ENCODE measurements around the gene MYBPC3.
A peak's percentile ranks its signal among the peaks of the same experiment; 100 is the strongest.
"Not testable (repeated sequence)": the region's sequence is repeated elsewhere in the genome, so short reads cannot be mapped to it uniquely, and the experiment has no call there.

The MYBPC3 gene

GRCh38 chr11:47331454-47332302, 20.8 kb downstream of the MYBPC3 start:
- Mint-ChIP-seq H3K9me3 (no peaks in the 10 kb centered on the region), H3K27ac (no peak overlapping the region), H3K36me3 (ENCODE audit: low read depth) (peaks cover 13% of the 10 kb centered on the region)

DNA sequence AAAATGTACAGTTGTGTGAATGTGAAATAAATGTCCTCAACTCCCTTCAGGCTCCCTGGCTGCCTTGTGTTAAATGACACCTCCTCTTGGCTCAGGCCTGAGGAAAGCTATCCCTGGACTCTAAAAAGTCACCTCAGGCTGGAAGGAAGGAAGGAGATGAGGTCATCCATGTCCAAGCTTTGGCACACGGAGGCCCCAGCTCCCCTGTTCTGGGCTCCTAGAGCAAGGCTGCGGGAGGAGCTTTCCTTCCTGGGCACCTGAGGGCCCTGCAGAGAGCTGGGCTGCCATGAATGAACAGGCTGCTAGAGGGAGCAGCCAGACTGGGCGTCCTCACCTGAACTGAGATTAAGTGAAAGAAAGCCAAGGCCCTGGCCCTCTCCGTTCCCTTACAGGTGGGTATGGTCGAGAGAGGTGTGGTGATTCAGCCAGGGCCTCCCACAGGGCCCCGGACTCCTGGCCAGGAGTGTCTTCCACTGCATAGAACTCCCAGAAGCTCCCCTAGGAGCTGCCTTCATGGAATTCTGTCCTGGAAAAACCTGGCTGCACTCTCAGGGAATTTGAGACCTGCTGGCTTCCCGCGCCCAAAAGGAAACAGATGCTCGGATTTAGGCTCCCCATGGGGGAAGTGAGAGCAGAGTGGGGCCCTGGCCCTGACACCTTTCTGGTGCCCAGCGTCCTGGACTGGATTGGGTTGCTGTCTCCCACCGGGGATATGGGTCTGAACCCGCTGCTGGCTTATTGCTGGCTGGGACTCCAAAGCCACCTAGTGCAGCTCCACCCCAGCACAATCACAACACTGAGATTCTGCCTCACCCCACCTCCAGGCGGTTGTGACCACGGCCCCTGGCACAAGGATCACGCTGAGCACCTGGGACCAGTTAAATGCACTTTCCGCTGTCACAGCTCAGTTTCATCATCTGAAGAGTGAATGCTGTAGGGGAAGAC, 22.2 kb downstream of the MYBPC3 start:
- Mint-ChIP-seq H3K36me3 (ENCODE audit: low read depth) (peaks cover 23% of the 10 kb centered on the region), H3K4me3 (no peak overlapping the region), H3K27me3 (ENCODE audit: low read depth) (no peaks in the 10 kb centered on the region), H3K27ac (no peak overlapping the region), H3K4me1 (ENCODE audit: low read depth) (no peaks in the 10 kb centered on the region), H3K9me3 (no peaks in the 10 kb centered on the region)

More at GRCh38 chr11:47331454-47332302, 20.8 kb downstream of the MYBPC3 start:
- Mint-ChIP-seq H3K27me3 (ENCODE audit: low read depth) (no peaks in the 10 kb centered on the region), H3K4me3 (no peak overlapping the region), H3K4me1 (ENCODE audit: low read depth) (no peaks in the 10 kb centered on the region)

- Mint-ChIP-seq H3K36me3 (ENCODE audit: low read depth) (peaks cover 28% of the 10 kb centered on the region), H3K27me3 (ENCODE audit: low read depth) (no peaks in the 10 kb centered on the region), H3K27ac (no peak overlapping the region)
Observed at GRCh38 chr11:47329431-47329986, 23.0 kb downstream of the MYBPC3 start.

GRCh38 chr11:47328449-47329390, 23.8 kb downstream of the MYBPC3 start:
- H3K4me3 Mint-ChIP-seq, result no peak overlapping the region
- no peaks in the 10 kb centered on the region for H3K9me3 Mint-ChIP-seq

More at GRCh38 chr11:47329431-47329986, 23.0 kb downstream of the MYBPC3 start:
- Mint-ChIP-seq H3K4me1 (ENCODE audit: low read depth) (peaks cover 2% of the 10 kb centered on the region), H3K9me3 (no peaks in the 10 kb centered on the region), H3K4me3 (no peak overlapping the region)

DNA sequence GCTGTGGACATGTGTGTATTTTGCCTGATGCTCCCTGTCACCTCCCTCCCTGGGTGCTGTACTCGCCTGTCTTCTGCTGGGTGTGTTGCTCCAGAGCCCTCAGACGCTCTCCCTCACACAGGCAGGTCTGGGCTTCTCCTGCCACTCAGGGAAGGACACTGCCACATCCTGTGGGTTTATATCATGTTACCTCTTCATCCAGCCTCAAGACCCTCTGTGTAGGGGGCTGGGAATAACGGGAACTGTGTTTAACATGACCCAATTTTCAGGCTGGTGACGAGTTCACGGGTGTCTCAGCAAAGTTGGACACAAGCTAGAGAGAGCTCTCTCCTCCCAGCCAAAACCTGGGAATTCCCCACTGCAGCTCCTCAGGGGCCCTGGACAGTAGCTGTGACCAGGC, 24.6 kb downstream of the MYBPC3 start:
- no peak overlapping the region for H3K4me3 Mint-ChIP-seq
- peaks cover 2% of the 10 kb centered on the region for H3K4me1 Mint-ChIP-seq (ENCODE audit: low read depth)
- peaks cover 30% of the 10 kb centered on the region for H3K36me3 Mint-ChIP-seq (ENCODE audit: low read depth)
- no peaks in the 10 kb centered on the region for H3K27me3 Mint-ChIP-seq (ENCODE audit: low read depth)
- H3K27ac Mint-ChIP-seq, result no peak overlapping the region
- no peaks in the 10 kb centered on the region for H3K9me3 Mint-ChIP-seq

More at GRCh38 chr11:47328449-47329390, 23.8 kb downstream of the MYBPC3 start:
- Mint-ChIP-seq H3K4me1 (ENCODE audit: low read depth) (peaks cover 2% of the 10 kb centered on the region), H3K27ac (no peak overlapping the region), H3K27me3 (ENCODE audit: low read depth) (no peaks in the 10 kb centered on the region), H3K36me3 (ENCODE audit: low read depth) (peaks cover 28% of the 10 kb centered on the region)

GRCh38 chr11:47327025-47327424, 25.5 kb downstream of the MYBPC3 start:
- H3K36me3 Mint-ChIP-seq (ENCODE audit: low read depth), result peaks cover 32% of the 10 kb centered on the region
- no peak overlapping the region for H3K4me3 Mint-ChIP-seq
- H3K9me3 Mint-ChIP-seq, result no peaks in the 10 kb centered on the region
- peaks cover 2% of the 10 kb centered on the region for H3K4me1 Mint-ChIP-seq (ENCODE audit: low read depth)
- H3K27me3 Mint-ChIP-seq (ENCODE audit: low read depth), result no peaks in the 10 kb centered on the region
- no peak overlapping the region for H3K27ac Mint-ChIP-seq

DNA sequence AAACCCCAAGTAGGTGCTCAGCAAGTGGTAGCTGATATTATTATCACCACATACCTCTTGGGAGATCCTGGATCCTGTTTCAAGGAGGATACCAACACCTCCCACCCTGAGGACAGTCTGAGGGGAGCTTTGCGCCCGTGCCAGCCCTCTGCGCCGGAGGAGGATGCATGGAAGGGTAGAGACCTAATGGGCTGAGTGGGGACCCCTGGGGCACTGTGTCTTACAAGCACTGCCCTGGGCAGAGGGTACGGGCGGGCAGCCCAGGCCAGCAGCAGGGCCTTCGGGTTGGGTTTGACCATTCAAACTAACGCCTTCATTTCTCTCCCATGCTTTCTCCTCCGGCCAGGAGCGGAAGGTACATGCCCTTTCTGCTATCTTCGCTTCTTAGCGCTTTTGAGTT, 26.3 kb downstream of the MYBPC3 start:
- Mint-ChIP-seq H3K4me3 (no peak overlapping the region), H3K4me1 (ENCODE audit: low read depth) (peaks cover 2% of the 10 kb centered on the region), H3K27me3 (ENCODE audit: low read depth) (no peaks in the 10 kb centered on the region), H3K36me3 (ENCODE audit: low read depth) (peaks cover 37% of the 10 kb centered on the region), H3K27ac (no peak overlapping the region), H3K9me3 (no peaks in the 10 kb centered on the region)

DNA sequence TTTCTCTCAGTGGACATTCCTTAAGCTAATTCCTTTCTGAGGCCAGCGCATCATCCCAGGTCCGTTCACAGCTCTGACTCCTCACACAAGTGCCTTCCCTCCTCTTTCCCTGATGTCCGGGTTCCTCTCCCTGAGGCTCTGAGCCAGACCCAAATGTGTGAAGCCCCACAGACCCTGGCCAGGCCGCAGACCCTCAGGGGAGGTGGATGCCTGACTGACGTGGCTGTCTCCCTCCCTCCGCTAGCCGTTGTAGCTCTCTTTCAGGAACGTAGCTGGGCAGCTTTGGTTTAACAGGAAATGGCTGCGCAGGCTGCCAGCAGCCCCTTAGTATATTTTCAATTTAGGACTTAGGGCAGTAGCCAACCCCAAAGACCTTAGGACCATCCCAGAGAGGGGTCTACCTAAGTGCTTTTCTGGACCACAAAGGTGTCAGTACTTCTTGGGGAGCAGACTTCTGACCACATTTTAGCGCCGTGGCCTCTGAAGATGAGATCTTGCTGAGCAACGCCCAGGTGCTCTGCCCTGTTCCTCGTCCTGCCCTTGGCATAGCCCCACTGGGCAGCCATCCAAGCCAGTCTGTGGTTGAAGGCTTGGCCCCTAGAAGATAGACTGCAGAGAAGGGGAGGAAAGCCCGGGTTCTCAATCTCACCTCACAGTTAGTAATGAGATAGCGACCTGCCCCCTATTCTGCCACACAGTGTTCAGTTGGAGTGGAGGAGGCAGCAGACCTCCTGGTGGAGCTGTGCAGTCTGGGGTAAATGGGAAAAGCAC, 27.0 kb downstream of the MYBPC3 start:
- Mint-ChIP-seq H3K9me3 (no peaks in the 10 kb centered on the region), H3K27me3 (ENCODE audit: low read depth) (no peaks in the 10 kb centered on the region), H3K36me3 (ENCODE audit: low read depth) (peaks cover 37% of the 10 kb centered on the region), H3K27ac (no peak overlapping the region), H3K4me3 (no peak overlapping the region), H3K4me1 (ENCODE audit: low read depth) (peaks cover 2% of the 10 kb centered on the region)

DNA sequence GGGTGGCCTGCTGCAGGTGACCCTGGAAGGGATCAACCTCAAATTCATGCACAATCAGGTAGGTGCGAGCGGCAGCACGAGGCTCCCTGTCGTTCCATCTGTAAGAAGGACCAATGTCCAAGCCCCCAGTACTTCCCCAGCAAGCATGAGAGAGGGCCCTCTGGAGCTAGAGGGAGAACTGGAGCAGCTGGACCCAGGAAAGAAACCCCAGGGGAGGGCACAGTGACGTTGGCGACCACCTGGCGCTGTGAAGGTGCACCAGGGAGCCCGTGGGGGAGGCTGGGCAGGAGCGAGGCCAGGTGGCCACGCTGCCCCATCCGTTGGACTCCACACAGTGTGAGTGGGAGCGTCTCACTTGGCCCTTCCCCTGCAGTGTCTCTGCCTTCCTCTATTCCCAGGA, 28.0 kb downstream of the MYBPC3 start:
- Mint-ChIP-seq H3K4me3 (no peak overlapping the region), H3K27ac (no peak overlapping the region), H3K9me3 (no peaks in the 10 kb centered on the region), H3K36me3 (ENCODE audit: low read depth) (peaks cover 37% of the 10 kb centered on the region), H3K27me3 (ENCODE audit: low read depth) (no peaks in the 10 kb centered on the region), H3K4me1 (ENCODE audit: low read depth) (peaks cover 2% of the 10 kb centered on the region)

DNA sequence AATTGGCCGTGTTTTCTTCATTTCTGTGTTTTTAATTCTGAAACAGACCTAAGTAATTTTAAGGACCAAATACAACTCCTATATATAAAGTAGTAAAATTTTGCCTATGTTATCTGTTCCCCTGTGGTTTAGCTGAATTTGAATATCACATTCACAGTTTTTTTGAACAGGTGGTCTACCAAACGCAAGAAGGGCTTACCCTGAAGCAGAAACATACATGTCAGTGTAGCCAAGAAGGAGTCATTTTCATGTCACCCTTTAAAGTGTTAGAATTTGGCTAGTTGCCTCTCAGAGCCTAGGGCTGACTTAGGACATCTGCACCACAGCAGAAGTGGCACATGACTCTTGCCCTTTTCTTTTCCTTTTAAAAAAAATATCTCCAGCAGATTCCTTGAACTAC, 34.3 kb downstream of the MYBPC3 start:
- H3K36me3 Mint-ChIP-seq (ENCODE audit: low read depth), result peaks cover 27% of the 10 kb centered on the region
- peaks cover 6% of the 10 kb centered on the region for H3K4me1 Mint-ChIP-seq (ENCODE audit: low read depth)
- no peaks in the 10 kb centered on the region for H3K9me3 Mint-ChIP-seq
- no peaks in the 10 kb centered on the region for H3K27me3 Mint-ChIP-seq (ENCODE audit: low read depth)
- no peak overlapping the region for H3K27ac Mint-ChIP-seq
- no peak overlapping the region for H3K4me3 Mint-ChIP-seq

DNA sequence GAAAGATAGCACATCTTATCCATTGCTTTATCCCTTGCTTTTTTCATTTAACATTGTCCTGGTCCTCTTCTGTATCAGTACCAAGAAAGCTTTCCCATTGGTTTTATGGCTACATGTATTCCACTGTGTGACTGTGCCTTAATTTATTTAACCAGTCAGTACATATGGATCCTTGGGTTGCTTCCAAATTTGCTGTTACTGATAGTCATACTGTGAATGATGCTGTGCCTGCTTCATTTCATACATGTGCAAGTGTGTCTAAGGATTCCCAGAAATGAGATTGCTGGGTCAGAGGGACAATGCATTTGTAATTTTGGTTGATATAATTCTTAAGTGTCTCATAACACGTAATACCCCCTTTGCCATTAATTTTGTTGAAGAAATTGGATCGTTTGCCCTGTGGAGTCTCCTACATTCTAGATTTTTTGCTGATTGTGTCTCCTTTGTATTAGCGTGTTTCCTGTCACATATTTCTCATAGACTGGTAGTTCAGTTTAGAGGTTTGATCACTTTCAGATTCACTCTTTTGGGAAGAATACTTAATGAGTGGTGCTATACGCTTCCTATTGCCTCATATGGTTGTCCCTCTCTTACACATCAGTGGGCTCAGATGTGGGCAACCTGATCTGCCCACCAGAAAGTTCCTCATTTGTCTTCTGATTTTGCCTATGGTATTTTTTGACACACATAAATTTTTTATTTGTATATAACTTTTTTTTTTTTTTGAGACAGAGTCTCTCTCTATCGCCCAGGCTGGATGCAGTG, 35.3 kb downstream of the MYBPC3 start:
- Mint-ChIP-seq H3K4me3 (no peak overlapping the region), H3K4me1 (ENCODE audit: low read depth) (peaks cover 6% of the 10 kb centered on the region), H3K9me3 (no peaks in the 10 kb centered on the region), H3K36me3 (ENCODE audit: low read depth) (peaks cover 31% of the 10 kb centered on the region), H3K27me3 (ENCODE audit: low read depth) (no peaks in the 10 kb centered on the region), H3K27ac (peak overlapping the region; percentile 1)

- not testable (repeated sequence) for H3K9me3 Mint-ChIP-seq; H3K27me3 Mint-ChIP-seq (ENCODE audit: low read depth); H3K4me1 Mint-ChIP-seq (ENCODE audit: low read depth); H3K4me3 Mint-ChIP-seq; H3K27ac Mint-ChIP-seq
- H3K36me3 Mint-ChIP-seq (ENCODE audit: low read depth), result peaks cover 30% of the 10 kb centered on the region
Observed at GRCh38 chr11:47316501-47316900, 36.0 kb downstream of the MYBPC3 start.

Measured in T-helper 1 cell treated with Interleukin-12 subunit alpha and Interleukin-12 subunit beta and Interleukin-4 antibody, amounts not matched to agents 30 μg/mL and 1 μg/mL, for 36 hours (primary cell).